GM06990 (cell line): ENCODE data around the gene IRAK1.

Experiments used
- DNase-seq: peaks from one replicate; pipeline ENCODE4 v3.0.0-alpha.2; 2011; ENCODE audit not compliant: insufficient read length; ENCODE audit errors: extremely low read depth
- H3K27me3 ChIP-seq: replicated peaks from 2 replicates; pipeline ENCODE4 v1.6.0; 2011; ENCODE audit warnings: low read length; ENCODE audit not compliant: control insufficient read depth, insufficient read depth
- H3K36me3 ChIP-seq: 2 replicates; pipeline ENCODE4 v1.5.1; 2011; ENCODE audit warnings: low read length; ENCODE audit not compliant: control insufficient read depth, insufficient read depth
- H3K4me3 ChIP-seq: replicated peaks from 2 replicates; pipeline ENCODE4 v1.5.1; 2011; ENCODE audit warnings: low read depth, mild to moderate bottlenecking, control low read depth, low read length
- CTCF ChIP-seq: IDR thresholded peaks from 2 replicates; pipeline ENCODE4 v1.5.1; 2011; ENCODE audit warnings: low read length, control low read depth, mild to moderate bottlenecking, inconsistent platforms; ENCODE audit not compliant: insufficient read depth, poor library complexity, severe bottlenecking

IRAK1 gene

DNA sequence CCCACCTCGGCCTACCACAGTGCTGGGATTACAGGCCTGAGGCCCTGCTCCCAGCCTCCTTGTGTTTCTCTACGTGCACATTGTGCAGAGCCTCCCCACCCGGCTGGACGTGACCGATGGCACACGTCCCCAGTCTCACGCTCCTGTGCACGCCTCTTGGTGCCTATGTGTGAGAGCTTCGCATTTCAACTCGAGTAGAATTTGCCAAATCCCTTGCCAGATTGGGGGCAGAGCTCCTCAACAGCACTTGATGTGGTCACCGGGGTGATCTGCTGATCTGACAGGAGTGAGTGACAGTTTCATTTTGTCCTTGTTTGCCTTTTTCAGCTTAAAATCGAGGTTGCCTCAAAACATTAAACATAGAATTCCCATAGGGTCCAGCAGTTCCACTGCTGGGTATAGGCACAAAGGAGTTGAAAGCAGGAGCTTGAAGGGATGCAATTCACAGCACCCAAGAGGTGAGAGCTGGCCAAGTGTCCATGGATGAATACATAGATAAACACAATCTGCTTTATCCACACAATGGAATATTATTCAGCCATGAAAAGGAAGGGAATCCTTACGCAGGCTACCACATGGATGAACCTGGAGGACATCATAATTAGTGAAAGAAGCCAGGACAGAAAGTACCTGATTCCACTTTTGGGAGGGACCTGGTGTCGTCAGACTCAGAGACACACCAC, 29.6 kb downstream of the IRAK1 start:
- DNase-seq, result no peak
- Histone ChIP-seq H3K27me3 (no peaks in the 10 kb centered on the region), H3K4me3 (no peak overlapping the region), H3K36me3 (no peaks in the 10 kb centered on the region)
- no peak for TF ChIP-seq CTCF

DNA sequence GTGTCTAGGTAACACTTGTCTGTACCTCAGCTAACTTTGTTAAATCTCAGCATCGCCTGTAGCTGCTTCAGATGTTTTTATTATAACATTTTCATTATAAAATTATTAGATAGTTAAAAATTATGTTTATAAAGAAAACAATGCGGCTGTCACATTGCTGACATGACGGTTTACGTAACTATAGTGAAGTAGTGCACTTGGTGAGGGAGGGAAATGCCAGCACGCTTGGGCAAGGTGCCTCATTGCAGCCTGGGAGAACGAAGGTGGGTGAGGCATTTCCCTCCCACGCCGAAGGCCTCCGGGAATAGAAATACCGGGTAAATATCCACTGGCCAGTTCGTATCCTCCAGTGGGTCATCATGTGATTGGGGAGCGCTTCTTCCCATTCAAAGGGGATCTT, 31.2 kb downstream of the IRAK1 start:
- Histone ChIP-seq H3K27me3 (no peaks in the 10 kb centered on the region), H3K36me3 (no peaks in the 10 kb centered on the region), H3K4me3 (no peak overlapping the region)
- DNase-seq, result no peak
- TF ChIP-seq CTCF, result no peak

DNA sequence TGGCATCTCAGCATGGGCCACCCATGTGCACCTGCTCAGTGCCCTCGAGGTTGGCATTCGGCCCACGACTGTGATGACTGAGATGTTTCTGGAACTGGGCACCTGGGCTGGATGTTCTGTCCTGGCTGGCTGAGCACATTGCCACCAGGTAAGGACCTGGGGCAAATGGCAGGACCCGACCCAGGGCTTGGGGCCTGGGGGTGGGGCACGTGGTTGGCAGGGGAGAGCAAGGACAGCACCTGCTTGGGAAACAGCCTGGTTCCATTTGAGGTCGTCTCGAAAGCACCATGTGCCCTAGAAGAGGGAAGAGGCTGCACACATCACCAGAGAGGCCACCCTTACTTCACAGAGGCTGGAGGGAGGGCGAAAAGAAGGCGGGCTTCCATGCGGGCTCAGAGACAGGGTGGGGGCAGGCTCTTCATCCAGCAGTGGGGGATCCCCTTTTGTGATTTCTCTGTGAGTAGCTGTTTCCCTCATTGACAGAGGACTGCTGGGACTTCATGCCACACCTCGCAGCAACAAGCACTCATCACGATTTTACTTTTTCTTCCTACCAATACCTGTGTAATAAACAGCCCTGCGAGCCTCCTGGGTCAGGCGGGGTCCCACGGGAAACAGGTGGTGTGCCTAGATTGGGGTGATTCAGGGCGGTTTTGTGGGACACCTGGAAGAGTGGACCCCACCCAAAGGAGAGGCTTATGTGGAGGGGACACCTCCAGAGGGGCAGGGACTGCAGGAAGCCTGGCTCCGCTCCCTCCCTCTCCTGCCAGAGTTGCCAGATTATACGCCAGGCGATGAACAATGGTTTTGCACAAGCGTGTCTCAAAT, 35.1 kb downstream of the IRAK1 start:
- DNase-seq, result peak; percentile 64
- H3K27me3 ChIP-seq, result no peaks in the 10 kb centered on the region
- TF ChIP-seq CTCF, result no peak
- no peak overlapping the region for H3K4me3 ChIP-seq
- H3K36me3 ChIP-seq, result no peaks in the 10 kb centered on the region

- no peak for DNase-seq
- Histone ChIP-seq H3K36me3 (no peaks in the 10 kb centered on the region), H3K4me3 (no peak overlapping the region), H3K27me3 (no peaks in the 10 kb centered on the region)
- no peak for TF ChIP-seq CTCF
Observed at GRCh38 chrX:153983321-153983801, 36.3 kb downstream of the IRAK1 start.

DNA sequence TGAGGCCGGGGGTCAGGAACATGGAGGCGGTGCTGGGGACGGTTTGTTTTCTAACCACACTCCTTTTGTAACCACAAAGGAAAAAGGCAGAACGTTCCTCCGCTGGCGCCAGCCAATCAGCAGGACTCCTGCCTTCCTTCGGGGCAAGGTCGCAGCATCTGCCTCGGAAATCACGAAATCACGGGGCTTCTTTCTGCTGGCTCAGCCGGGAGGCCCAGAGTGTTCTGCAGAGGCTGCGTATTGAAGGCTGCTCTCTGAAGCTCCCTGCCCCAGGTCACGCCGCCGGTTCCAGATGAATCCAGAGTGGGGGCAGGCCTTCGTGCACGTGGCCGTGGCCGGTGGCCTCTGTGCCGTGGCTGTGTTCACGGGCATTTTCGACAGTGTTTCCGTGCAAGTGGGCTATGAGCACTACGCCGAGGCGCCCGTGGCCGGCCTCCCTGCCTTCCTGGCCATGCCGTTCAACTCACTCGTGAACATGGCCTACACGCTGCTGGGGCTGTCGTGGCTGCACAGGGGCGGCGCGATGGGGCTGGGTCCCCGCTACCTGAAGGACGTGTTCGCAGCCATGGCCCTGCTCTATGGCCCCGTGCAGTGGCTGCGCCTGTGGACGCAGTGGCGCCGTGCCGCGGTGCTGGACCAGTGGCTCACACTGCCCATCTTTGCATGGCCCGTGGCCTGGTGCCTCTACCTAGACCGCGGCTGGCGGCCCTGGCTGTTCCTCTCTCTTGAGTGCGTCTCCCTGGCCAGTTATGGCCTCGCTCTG, 37.8 kb downstream of the IRAK1 start:
- no peak for DNase-seq
- Histone ChIP-seq H3K4me3 (no peak overlapping the region), H3K27me3 (no peaks in the 10 kb centered on the region), H3K36me3 (no peaks in the 10 kb centered on the region)
- no peak for TF ChIP-seq CTCF
